Spleen (tissue), 7 donors: ENCODE results near the gene FAM219A.

Source experiments
- CTCF ChIP-seq, 11 experiments: fragments of 200-600 bp in 7 of 11; fragments of 450-650 bp in 4 of 11; sonication (generic) in 4 of 11; IDR thresholded peaks in 8 of 11; conservative IDR thresholded peaks in 3 of 11; 1 replicate in 7 of 11; 2 replicates in 4 of 11; pipeline versions ENCODE4 v1.4.0 to v1.8.0; 2016 to 2021; ENCODE audit warnings: antibody characterized with exemption in 11 of 11, inconsistent platforms in 4 of 11, mild to moderate bottlenecking in 1 of 11
- POLR2A ChIP-seq, 3 donors: fragments of 450-650 bp; IDR thresholded peaks; one replicate each; pipeline ENCODE4 v1.5.1; 2017; ENCODE audit warnings: antibody characterized with exemption in 3 of 3, mild to moderate bottlenecking in 1 of 3
- donor health status: DM: no; HTN: no; CAD: no; lungs with moderate emphysema.
- donor health status: DM: no; HTN: no; CAD: no.
- donor health status: DM: no; HTN: no; CAD: no.

- no peak for TF ChIP-seq CTCF (IDR thresholded peaks at IDR 0.05 in 8 of 11, conservative IDR thresholded peaks at IDR 0.05 in 3 of 11)
- no peak for TF ChIP-seq POLR2A (IDR thresholded peaks at IDR 0.05)
These were observed 95.7 kb downstream of the FAM219A start for GRCh38 chr9:34362614-34363214.
